Measurements from ENCODE around the gene CHRDL2.

CHRDL2 gene

DNA sequence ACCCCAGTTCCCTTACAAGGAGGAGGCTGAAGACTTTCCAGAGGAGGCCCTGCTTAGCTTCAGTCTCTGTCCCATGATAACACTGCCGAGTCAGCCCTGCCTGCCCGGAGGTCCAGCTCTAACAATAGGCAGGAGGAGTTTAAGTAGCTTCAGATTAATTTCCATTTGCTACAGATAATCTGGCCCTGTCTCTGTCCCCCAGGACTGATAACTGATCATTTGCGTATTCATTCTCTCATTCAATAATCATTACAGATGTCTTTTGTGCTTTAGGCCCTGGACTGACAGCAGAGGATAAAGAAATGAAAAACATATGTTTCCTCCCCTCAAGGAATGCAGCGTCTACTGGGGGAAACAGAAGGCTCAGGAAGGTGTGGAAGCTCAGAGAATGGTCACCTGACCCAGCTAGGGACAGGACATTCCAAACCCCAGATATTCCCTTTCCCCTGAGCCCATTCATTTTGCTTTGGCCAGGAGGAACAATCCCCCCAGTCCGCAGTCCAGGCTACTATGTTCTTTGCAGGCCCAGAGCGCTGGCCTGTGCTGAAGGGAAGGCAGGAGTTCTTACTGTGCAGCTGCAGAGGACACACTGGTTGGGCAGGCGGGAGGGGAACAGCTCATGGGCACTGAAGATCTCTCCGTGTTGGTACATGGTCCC is 20.8 kb downstream of the CHRDL2 start:
- DNase-seq, result no peak

DNA sequence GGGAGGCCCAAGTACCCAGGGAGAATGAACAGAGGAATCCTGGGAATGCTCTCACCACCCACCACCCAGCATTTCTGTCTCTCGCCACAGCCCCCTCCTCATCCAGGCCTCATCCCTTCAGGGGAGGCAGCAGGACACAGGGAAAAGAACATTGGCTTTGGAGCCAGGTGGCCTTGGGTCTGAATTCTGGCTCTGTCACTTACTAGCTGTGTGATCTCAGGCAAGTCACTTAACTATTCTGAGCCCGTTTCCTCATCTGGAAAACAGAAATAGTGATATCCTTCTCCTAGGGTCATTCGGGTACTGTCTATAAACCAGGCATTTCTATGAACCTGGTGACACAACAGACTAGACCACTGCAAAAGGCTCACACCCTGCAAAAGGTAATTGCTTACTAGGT is 22.1 kb downstream of the CHRDL2 start:
- no peak for DNase-seq

DNA sequence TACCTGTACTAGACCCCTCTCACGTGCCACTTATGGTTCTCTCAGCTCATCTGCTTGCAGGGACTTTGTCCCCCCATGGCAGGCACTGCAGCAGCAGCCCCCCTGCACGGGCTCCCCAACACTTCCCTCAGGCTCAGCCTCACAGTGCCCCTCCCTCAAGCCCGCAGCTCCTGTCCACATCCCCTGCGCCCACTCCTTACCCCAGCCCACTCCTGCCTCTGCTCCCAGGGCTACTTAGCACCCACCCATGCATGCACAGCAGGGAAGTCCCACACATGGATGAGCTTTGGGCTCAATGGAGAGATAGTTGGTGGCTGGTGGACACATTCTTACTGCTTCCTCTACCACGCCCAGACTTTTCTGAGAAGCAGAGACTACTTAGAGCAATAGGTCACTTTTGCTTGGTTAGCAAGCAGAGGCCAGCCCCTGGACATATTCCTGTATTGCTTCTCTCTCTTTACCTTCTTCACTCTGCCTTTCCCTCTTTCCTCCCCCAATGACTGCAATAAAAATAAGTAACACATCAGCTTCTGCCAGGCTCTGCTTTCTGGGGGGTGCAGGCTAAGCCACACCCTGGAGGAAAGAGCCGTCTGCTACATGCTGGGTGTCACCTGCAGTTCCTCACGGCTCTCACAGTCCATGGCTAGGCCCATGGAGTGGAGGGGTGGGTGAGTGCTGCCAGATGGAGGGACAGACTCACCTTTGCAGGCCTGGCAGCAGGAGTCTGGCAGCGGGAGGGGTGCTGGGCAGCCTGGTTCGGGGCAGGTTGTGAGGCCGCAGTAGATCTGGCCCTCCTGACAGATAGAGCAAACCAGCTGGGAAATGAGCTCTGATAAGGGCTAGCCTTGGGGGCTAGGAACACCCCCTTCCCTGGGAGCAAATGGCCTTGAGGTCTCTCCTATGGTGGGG is 23.4 kb downstream of the CHRDL2 start:
- no peak for DNase-seq

DNA sequence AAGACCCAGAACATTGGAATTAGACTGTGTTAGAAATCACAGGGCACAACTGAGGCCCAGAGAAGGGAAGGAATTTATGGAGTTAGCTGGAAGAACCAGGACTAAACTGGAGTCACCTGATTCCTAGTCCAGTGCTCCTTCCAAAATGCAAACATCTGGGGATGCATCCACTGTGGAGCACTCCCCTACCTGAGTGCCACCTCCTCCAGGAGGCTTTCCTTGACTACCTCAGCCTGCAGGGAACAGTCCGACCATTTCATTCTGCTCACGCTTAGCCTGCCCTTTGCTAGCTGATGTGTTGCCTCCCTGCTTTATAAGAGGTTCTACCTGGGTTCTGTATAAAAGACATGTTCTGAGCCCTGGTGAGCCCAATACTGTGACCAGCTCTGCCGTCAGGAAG is 24.0 kb downstream of the CHRDL2 start:
- DNase-seq, result no peak

DNA sequence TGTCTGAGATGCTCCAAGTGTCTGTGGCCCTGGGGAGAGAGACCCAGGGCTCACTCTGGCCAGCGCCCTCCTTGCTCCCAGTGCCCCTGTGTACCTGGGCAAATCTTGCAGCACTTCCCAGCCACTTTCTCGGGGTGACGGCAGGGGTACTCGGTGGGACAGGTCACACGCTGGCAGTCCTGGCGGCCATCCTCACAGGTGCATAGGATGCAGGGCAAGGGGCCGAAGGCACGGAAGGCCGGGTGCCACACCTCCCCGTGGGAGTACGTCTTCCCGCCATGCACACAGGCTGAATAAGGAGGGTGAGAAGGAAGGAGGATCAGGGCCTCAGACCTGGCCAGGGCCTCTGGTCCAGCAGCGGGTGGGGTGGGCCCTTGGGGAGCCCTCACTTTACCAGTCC is 28.0 kb downstream of the CHRDL2 start:
- no peak for DNase-seq

DNA sequence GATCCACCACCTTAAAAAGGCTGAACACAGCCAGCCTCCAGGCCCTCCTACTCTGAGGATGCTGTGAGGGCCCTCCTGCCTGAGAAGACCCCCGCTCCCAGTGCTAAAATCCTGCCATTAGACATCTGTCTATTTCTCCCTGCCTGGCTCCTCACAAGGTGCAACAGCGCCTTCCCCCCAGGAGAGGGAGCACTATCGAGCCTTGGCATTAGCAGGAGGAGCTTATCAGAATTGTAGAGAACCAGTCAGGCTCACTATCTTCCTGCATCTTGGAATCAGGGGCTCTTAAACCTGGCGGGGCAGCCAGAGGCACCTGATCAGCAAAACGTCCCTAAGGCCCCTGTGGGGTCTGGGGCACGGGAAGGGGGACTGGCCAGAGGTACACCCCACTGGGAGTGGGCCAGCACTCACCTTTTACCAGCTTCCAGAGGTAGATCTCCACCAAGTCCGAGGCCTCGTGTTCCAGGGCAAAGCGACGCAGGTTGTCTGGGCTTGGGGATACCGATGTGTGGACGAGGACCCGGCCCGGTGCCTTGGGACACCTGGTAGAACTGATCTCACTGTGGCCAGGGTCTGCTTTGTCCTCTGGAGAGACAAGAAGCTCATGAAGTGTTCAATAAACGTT is 28.7 kb downstream of the CHRDL2 start:
- peak; percentile 29 for DNase-seq

DNA sequence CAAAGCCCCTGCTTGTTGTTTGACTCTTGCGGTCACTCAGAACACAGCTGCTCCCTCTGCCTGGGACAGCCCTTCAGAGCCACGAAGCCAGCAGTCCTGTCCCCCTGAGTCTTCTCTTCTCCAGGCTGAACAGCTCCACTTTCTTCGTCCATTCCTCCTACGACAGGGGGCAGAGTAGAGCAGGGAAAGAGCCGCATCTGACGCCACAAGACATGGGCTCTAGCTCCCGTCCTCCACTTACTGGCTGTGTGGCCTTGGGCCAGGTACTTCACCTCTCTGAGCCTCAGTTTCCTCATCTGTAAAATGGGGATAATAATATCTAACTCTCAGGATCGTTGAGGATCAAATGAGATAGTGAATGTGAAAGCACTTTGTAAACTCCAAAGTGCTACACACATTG is 29.9 kb downstream of the CHRDL2 start:
- DNase-seq, result no peak

DNA sequence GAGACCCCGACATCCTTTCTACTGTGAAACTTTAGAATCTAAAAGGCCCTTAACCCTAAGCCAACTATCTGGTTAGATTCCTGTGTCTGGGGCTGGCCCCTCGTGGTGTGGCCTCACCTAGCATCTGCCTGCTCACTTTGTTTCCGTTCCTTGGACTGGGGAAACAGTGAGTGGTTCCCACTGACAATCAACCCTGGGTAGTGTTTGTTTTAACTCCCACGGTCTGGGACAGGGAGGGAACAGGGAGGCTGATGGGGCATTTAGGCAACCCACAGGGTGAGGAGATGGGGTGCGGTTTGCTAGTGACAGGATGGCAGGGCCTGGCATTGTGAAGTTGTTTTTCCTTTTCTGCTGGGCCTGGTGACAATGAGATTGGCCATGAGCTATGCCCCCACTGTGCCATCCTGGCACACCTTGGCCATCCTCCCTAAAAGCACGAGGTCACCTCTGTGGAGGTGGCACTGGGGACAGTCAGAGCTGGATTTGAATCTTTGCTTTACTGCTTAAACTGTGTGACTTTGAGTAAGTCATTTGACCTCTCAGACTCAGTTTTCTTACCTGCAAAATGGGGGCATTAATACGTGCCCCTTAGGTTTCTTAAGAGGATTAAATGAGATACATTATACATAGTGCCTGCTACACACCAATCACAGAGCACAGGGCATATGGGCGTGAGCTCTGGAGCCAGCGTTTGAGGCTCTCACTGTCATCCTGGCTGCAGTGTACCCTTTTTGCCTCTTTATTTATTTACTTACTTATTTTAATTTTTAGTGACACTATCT is 31.4 kb downstream of the CHRDL2 start:
- no peak for DNase-seq

DNA sequence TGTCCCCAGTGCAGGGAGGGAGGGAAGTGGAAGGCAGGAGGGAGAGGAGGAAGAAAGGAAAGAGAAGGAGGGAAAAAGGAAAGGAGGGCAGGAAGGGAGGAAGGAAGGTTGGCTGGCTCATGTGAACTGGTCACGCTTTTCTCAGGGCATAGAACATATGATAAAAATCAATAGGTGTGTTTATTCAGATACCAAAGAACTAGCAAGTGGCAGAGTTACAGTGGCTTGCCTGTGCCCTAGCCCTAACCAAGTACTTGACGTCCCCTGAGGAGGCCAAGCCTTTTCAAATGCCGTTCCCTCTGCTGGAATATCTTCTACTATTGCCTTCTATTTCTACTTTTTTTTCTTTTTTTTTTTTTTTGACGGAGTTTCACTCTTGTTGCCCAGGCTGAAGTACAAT is 33.5 kb downstream of the CHRDL2 start:
- no peak for DNase-seq

DNA sequence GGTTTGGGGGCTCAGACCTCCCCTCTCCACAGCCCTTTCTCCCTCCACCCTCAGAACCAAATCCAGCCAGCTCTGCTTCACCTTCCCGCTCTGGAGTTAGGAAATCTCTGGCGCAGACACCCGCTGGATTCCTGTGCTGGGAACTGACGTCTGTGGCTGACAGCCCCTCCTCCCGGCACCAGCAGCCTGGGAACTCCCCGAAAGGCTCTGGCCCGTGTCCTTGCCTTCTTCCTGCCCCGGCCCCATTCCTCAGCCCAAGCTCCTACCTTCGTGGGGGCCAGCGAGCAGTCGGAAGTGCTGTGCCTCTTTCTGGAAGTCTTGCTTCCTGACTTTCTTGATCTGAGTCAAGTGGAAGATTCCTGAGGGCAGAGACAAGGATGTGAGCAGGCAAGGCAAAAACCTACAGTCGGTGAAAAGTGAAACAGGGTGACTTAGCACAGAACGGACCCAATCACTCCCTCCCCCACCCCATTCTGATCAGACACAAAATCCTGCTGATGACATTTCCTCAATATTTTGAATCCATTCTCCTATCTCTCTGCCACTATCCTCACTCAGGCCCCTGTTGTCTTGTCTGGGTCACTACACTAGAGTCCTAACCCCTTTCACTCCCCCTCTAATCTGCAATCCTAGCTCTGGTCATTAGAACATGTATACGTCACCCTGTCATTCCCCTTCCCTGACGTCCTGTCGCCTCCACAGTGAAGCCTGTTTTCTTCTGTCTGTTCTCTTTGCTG is 34.1 kb downstream of the CHRDL2 start:
- DNase-seq, result no peak

DNA sequence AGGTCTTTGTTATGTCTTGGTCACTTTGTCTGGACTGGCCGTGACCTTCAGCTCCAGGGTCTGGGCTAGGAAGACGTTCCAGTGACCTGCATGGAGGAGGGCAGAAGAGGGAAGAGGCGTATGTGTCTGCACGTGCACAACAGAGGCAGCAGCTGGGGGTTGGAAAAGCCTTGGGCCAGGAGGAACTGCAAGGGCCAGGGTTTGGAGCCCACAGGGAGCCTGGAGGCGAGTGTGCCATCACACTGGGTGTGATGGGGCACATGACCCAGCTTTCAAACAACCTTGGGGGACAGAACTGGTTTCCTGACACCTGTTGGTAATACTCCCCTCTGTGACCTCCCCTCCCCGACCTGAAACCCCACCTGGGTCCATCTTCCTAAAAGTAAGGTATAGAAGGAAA is 34.7 kb downstream of the CHRDL2 start:
- no peak for DNase-seq

DNA sequence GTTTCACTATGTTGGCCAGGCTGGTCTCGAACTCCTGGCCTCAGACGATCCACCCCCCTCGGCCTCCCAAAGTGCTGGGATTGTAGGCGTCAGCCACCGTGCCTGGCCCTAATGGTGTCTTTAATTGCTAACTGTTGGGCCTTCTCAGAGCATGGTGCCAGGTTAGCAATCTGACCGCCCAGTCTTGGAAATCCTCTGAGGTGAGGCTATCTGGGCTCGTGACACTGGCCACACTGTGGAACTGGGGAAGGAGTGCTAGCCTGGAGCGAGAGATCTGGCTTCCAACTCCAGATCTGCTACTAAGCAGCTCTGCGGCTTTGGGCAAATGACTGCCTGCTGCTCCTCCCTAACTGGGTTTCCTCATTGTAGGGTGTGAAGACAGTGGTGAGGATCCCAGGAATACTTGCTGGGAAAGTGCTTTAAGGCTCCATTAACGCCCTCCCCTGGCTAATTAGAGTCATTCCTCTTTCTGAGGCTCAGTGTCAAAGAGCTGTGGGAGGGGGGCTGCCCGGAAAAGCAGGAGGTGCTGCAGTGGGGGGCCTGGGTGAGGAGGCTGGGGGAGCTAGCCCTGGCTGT is 35.4 kb downstream of the CHRDL2 start:
- no peak for DNase-seq

DNA sequence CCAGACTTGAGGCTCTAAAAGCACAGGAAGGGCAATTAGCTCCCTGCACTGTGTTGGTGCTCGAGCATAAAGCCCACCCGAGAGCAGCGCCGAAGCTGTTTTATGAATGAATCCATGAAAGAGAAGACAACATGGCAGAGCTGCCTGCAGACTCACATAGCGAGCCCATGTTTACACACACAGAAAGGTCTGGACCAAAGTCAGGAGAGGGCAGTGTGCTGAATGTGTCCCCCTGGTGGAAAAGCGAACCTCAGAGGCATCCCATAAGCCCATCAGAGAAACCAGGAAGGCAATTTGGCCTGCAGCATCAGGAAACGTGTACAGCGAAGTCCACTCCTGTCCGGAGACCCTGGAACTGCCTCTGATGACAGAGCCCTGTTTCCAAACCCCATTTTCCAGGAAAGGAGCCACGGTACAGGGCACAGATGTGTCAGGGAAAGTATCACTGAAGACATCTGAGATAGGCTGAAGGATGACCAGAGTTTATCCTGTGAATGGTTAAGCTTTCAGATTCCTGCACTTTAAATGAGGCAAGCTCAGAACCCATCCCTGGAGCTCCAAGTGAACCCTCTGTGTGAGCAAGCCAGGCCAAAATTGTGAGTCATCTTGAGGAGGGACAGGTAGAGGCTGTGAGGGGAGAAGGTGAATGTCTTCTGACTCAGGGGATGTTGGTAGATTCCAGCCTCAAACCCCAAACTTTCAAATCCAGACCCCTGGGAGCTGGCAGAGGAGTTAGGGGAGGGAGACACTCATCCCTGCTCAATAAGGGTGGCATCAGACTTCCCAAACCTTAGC is 36.9 kb downstream of the CHRDL2 start:
- no peak for DNase-seq

DNA sequence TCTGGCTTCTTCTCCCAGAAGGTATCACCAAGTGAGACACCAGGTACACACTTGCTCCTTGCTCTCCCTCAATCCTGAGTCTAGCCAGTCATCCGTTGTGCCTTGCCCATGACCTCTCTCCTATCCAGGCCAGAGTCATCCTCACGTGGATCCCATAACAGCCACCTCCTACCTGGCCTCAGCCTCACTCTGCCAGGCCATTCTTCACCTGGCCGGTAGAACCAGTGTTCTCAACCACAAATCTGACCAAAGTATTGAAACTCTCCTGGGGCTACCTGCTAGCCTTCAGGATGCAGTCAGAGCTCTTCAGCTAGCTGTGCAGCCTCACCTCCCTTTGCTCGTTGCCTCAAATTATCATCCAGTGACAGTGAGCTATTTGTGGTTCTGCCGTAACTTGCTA is 37.7 kb downstream of the CHRDL2 start:
- no peak for DNase-seq

DNA sequence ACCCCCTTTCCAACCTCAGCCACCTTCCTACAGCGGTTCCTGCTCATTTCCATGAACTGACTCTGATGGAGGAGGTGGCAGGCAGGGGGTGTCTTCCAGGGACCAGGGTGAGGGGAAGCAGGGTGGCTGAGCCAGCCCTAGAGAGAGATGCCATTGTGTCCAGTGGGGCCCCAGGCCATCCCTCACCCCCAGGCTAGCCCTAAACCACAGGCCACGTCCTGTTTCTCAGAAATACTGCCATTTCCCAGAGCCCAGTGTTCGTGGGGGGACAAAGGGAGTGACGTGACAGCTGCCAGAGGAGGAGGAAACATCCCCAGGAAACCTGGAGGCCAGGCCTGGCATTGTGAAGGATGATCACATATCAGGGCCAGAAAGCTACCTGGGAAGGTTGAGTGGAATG is 39.5 kb downstream of the CHRDL2 start:
- no peak for DNase-seq

DNA sequence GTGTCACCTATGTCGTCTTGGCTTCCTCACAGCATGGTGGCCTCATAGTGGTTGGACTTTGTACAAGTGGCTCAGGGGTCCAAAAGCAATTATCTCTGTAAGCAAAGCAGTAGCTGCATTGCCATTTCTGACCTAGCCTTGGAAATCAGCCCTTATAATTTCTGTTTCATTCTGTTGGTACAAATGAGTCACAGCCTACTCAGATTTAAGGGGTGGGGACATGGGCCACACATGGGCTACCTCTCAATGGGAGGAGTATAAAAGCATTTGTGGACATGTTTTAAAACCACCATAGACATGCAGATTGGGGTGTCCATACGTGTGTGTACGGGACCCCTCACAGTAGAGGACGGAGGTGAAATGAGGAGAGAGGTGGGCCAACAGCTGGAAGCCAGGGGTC is 41.6 kb downstream of the CHRDL2 start:
- DNase-seq, result no peak

DNA sequence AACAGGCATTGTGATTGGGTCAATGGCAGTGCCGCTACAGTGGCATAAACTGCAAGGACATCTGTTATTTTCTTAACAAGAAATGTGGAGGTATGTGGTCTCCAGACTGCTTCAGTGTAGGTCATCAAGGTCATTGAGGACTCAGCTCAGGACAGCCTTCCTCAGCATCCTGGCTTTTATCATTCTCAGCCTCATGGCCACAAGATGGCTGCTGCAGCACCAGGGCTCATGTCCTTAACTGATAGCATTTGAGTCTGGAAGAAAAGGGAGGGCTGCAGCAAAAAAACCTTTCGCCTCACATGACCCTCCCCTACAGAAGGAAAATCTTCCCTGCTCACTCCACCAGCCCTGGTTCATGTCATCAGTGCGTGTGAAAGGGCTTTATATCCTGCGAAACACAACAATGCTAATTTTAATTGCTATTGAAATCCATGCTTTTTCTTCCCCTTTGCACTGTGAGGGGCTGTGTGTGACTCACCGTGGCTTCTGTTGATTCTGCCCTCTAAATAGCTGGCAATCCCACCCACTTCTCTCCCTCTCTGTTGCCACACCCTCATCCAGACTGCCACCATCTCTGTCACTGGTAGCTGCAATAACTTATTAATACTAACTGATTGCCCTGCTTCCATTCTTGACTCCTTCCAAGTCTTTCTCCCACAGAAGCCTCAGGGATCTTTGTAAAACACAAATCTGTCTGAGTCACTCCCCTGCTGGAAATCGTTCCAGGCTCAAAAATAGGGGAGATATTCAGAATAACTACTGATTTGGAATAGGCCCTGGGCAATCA is 43.8 kb downstream of the CHRDL2 start:
- no peak for DNase-seq

DNA sequence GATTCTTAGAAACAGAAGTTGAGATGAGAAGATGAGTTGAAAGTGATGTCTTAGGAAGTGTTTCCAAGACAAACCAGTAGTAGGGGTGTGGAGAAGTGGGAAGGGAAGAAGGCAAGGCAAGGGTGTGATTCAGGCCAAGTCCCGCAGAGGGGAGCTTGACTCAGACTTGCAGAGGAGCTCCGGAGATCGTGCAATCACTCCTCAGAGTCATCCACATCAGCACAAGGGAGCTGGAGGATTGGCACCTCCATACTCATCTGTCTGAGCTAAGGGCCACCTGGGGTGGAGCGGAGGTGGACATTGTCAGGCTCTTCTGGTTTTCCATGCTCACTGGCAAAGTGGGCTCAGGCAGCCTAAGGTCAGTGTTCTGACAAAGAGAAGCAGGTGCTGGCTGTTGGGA is 44.4 kb downstream of the CHRDL2 start:
- DNase-seq, result no peak

DNA sequence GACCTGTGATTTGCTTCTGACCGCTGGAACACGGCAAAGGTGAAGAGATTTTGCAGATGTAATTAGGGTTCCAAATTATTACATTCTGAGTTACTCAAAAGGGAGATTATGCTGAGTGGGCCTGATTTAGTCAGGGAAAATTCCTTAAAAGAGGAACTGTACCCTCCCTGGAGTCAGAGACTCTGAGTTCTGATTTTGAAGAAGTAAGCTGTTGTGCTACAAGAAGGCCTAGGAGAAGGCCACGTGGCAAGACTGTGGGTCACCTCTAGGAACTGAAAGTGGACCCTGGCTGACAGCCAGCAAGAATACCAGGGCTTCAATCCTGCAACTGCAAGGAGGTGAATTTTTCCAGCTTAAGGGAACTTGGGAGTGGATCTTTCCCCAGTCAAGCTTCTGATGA is 45.3 kb downstream of the CHRDL2 start:
- no peak for DNase-seq

DNA sequence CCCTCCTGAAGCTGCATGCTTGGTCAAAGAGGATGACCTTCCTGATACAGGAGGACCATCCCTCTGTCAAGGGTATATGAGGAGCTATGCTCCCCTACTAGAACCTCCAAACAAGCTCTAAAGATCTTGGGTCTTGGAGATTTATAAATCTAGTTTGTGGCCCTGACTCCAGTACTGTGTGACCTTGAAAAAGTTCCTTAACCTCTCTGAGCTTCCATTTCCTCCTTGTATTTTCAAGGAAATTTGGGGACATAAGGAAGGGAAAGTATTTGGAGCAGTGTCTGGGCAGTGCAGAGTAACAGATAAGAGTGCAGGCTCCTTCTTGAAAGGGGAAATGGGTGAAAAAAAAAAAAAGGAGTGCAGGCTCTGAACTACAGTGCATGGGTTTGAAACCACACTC is 45.9 kb downstream of the CHRDL2 start:
- no peak for DNase-seq

DNA sequence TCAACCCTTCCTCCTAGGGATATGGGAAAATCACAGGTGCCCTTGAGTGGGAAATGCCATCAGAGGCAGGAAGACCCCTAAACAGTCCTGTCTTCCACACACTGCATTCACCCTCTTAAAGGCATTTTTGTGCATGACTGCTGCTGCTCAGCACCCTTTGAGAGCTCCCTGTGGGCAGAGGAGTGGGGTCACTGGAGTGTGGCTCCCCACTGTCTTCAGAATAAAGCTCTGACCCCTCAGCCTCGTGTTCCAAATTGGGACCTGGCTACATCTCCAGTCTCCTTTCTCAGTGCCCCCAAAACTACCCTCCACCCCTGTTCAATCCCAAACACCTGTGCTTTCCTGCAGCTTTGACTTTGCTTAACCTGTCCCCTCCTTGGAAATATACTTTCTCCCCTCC is 46.6 kb downstream of the CHRDL2 start:
- DNase-seq, result no peak

Data from NCI-H526 treated with DMSO at 0.1 percent for 48 hours (cell line).